ENCODE data around the gene FGFBP3. TPM values are rescaled to one million over a fixed set of nuclear protein-coding genes. Genes with fewer than 3 reads are reported as not detected.

The FGFBP3 gene
- total and polyA plus RNA-seq, 10 donors: 0.59 to 2.0 (median 1.1) TPM

GRCh38 chr10:91944880-91945630 is 35.8 kb upstream of the FGFBP3 start:
- H3K27ac ChIP-seq: no peak overlapping the region
- H3K4me3 ChIP-seq: no peak overlapping the region
- no peak for DNase-seq
- WGBS, 5 donors: 69 to 82% (median 79%) methylated on average over 5 of the region's 5 CpGs
- no peaks in the 10 kb centered on the region for H3K27me3 ChIP-seq (replicated peaks in 1 of 7)
- TF ChIP-seq POLR2A (IDR thresholded peaks at IDR 0.05) (no peak), POLR2AphosphoS5 (IDR thresholded peaks at IDR 0.05) (no peak), CTCF (IDR thresholded peaks at IDR 0.05 in 8 of 11, conservative IDR thresholded peaks at IDR 0.05 in 3 of 11) (no peak)
- H3K36me3 ChIP-seq: peaks cover 0 to 91% (median 19%) of the 10 kb centered on the region in 6 donors
- H3K4me1 ChIP-seq: no peaks in the 10 kb centered on the region
- intact Hi-C loops (cut with DNase I; ENCODE audit: low total_unique reads): no loop called here
- H3K9me3 ChIP-seq: no peaks in the 10 kb centered on the region

GRCh38 chr10:91941426-91941825 is 32.1 kb upstream of the FGFBP3 start:
- no peaks in the 10 kb centered on the region for H3K27me3 ChIP-seq (replicated peaks in 1 of 7)
- H3K9me3 ChIP-seq: no peaks in the 10 kb centered on the region
- no peak overlapping the region for H3K4me3 ChIP-seq
- DNase-seq: no peak
- peaks cover 0 to 92% (median 24%) of the 10 kb centered on the region in 6 donors for H3K36me3 ChIP-seq
- no peak overlapping the region for H3K27ac ChIP-seq
- WGBS, 5 donors: 94 to 98% (median 95%) methylated on average over 1 of the region's 1 CpG
- TF ChIP-seq POLR2AphosphoS5 (IDR thresholded peaks at IDR 0.05) (no peak), POLR2A (IDR thresholded peaks at IDR 0.05) (no peak), CTCF (IDR thresholded peaks at IDR 0.05 in 8 of 11, conservative IDR thresholded peaks at IDR 0.05 in 3 of 11) (no peak)
- peaks cover 0 to 16% (median 0%) of the 10 kb centered on the region in 6 donors for H3K4me1 ChIP-seq
- intact Hi-C loops (cut with DNase I; ENCODE audit: low total_unique reads): no loop called here

- no peak for TF ChIP-seq CTCF (IDR thresholded peaks at IDR 0.05 in 8 of 11, conservative IDR thresholded peaks at IDR 0.05 in 3 of 11)
- no peak for TF ChIP-seq POLR2A (IDR thresholded peaks at IDR 0.05)
- TF ChIP-seq POLR2AphosphoS5 (IDR thresholded peaks at IDR 0.05): no peak
- DNase-seq: no peak
- Histone ChIP-seq H3K36me3 (peaks cover 0 to 88% (median 28%) of the 10 kb centered on the region in 6 donors), H3K9me3 (no peaks in the 10 kb centered on the region), H3K27ac (no peak overlapping the region), H3K4me3 (no peak overlapping the region), H3K27me3 (replicated peaks in 1 of 7) (no peaks in the 10 kb centered on the region), H3K4me1 (peaks cover 0 to 16% (median 1%) of the 10 kb centered on the region in 6 donors)
- intact Hi-C loops (cut with DNase I; ENCODE audit: low total_unique reads): no loop called here
- 96 to 98% (median 97%) methylated on average over 4 of the region's 4 CpGs for WGBS, 5 donors
Measured at GRCh38 chr10:91939653-91940052, 30.4 kb upstream of the FGFBP3 start.

- no peaks in the 10 kb centered on the region for H3K27me3 ChIP-seq (replicated peaks in 1 of 7)
- no peak overlapping the region for H3K27ac ChIP-seq
- no peaks in the 10 kb centered on the region for H3K9me3 ChIP-seq
- peaks cover 0 to 75% (median 19%) of the 10 kb centered on the region in 6 donors for H3K36me3 ChIP-seq
- WGBS, 5 donors: 94 to 100% (median 99%) methylated on average over 2 of the region's 2 CpGs
- intact Hi-C loops (cut with DNase I; ENCODE audit: low total_unique reads): no loop called here
- TF ChIP-seq POLR2AphosphoS5 (IDR thresholded peaks at IDR 0.05) (no peak), CTCF (IDR thresholded peaks at IDR 0.05 in 8 of 11, conservative IDR thresholded peaks at IDR 0.05 in 3 of 11) (no peak), POLR2A (IDR thresholded peaks at IDR 0.05) (no peak)
- no peak for DNase-seq
- H3K4me3 ChIP-seq: no peak overlapping the region
- peaks cover under 1 to 53% (median 23%) of the 10 kb centered on the region in 6 donors for H3K4me1 ChIP-seq
Measured at GRCh38 chr10:91935886-91936285, 26.6 kb upstream of the FGFBP3 start.
